BJ (cell line): Measurements from ENCODE around the gene PLXND1. TPM values are rescaled to one million over a fixed set of nuclear protein-coding genes. Genes with fewer than 3 reads are reported as not detected.
"Not testable (repeated sequence)": the region's sequence is repeated elsewhere in the genome, so short reads cannot be mapped to it uniquely, and the experiment has no call there.

ENCODE experiments used
- CTCF ChIA-PET: fragments of 350-600 bp; formaldehyde crosslinking; extraction: SDS; loops from one replicate; lab custom pipeline; 2021; ENCODE audit warnings: antibody characterized with exemption, inconsistent platforms; lab: Yijun Ruan, JAX
- POLR2A ChIA-PET: fragments of 300-600 bp; sonication (Branson Sonifier 250); formaldehyde crosslinking; extraction: SDS; loops from one replicate; lab custom pipeline; 2021; ENCODE audit warnings: antibody characterized with exemption; lab: Charles Lee
- DNase-seq: peaks from one replicate; pipeline ENCODE4 v3.0.0-alpha.2; 2011; ENCODE audit warnings: low read depth
- H3K27me3 ChIP-seq: 2 replicates; pipeline ENCODE4 v1.6.0; 2011; ENCODE audit warnings: low read length; ENCODE audit not compliant: control insufficient read depth, insufficient read depth
- H3K36me3 ChIP-seq: 2 replicates; pipeline ENCODE4 v1.5.1; 2011; ENCODE audit warnings: low read length; ENCODE audit not compliant: control insufficient read depth, insufficient read depth
- H3K4me3 ChIP-seq: 2 replicates; pipeline ENCODE4 v1.5.1; 2011; ENCODE audit warnings: low read depth, mild to moderate bottlenecking, control low read depth, low read length
- CTCF ChIP-seq: IDR thresholded peaks from 2 replicates; pipeline ENCODE4 v1.5.1; 2011; ENCODE audit warnings: low read depth, mild to moderate bottlenecking, control low read depth, inconsistent platforms, low read length, moderate library complexity; ENCODE audit not compliant: insufficient read depth
- polyA plus RNA-seq: library from polyadenylated mRNA; depleted of rRNA; stranded (reverse); fragments of >200 nt; gene quantifications from 2 replicates; pipeline ENCODE4 v1.2.3, GENCODE V29; 2011

The PLXND1 gene
- polyA plus RNA-seq, 1 experiment: 128 TPM

- CTCF ChIA-PET: interaction anchor here (1.0 to 1.2 kb wide), 4 partner anchors 14 to 177 kb away, joined by 4 to 11 read pairs (median 4); no protein-coding TSS in a partner anchor
- peak; percentile 14; the same call in 1 of the 2 replicates for TF ChIP-seq CTCF
Observed at GRCh38 chr3:129651435-129652202, 45.1 kb upstream of the PLXND1 start.

GRCh38 chr3:129650256-129650872, 43.9 kb upstream of the PLXND1 start:
- TF ChIP-seq CTCF: peak; percentile 71
- H3K36me3 ChIP-seq: no peaks in the 10 kb centered on the region
- peak; percentile 80 for DNase-seq
- ChIA-PET POLR2A (no interaction called here), CTCF (interaction anchor here (0.7 to 4.4 kb wide), 9 partner anchors 15 to 285 kb away, joined by 3 to 31 read pairs (median 4); partner anchors contain the start of genes IFT122 and MBD4)
- H3K4me3 ChIP-seq: no peak overlapping the region
- H3K27me3 ChIP-seq: no peaks in the 10 kb centered on the region; the same call in 1 of the 2 replicates

More at GRCh38 chr3:129651435-129652202, 45.1 kb upstream of the PLXND1 start:
- no peaks in the 10 kb centered on the region for H3K36me3 ChIP-seq
- no peaks in the 10 kb centered on the region; the same call in 1 of the 2 replicates for H3K27me3 ChIP-seq
- no peak overlapping the region for H3K4me3 ChIP-seq
- peak; percentile 88 for DNase-seq
- POLR2A ChIA-PET: interaction anchor here (0.6 kb wide), 1 partner anchor 402 kb away, joined by 4 read pairs; the partner anchor contains the start of gene COPG1

DNA sequence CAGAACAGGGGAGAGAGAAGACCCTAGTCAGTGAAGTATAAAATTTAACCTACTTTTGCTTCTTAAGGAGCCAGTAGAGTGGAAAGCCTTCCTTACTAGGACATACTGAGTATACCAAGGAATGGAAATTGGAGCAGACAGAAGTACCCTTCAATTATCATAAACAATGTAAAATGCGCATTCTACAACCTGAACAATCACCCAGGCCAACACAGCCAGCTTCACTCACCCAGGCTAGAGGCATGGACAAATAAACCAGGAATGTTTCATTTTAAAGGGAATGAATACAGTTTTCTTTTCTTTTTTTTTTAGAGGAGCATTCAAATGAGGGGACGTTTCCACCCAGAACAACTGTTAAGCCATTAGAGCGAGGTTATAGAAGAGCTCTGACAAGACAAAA, 41.9 kb upstream of the PLXND1 start:
- Histone ChIP-seq H3K4me3 (no peak overlapping the region), H3K36me3 (no peaks in the 10 kb centered on the region), H3K27me3 (no peaks in the 10 kb centered on the region; the same call in 1 of the 2 replicates)
- ChIA-PET POLR2A (no interaction called here), CTCF (interaction anchor here (1.3 to 4.4 kb wide), 8 partner anchors 14 to 293 kb away, joined by 3 to 31 read pairs (median 10); no protein-coding TSS in a partner anchor)
- no peak for DNase-seq
- no peak for TF ChIP-seq CTCF

GRCh38 chr3:129645286-129645685, 38.8 kb upstream of the PLXND1 start:
- Histone ChIP-seq H3K27me3 (no peaks in the 10 kb centered on the region; the same call in 1 of the 2 replicates), H3K4me3 (no peak overlapping the region), H3K36me3 (no peaks in the 10 kb centered on the region)
- CTCF ChIA-PET: no interaction called here
- no peak for DNase-seq
- POLR2A ChIA-PET: interaction anchor here (0.6 kb wide), 1 partner anchor 42 kb away, joined by 3 read pairs; no protein-coding TSS in a partner anchor
- no peak for TF ChIP-seq CTCF

- DNase-seq: no peak
- ChIA-PET POLR2A (interaction anchor here (0.6 kb wide), 1 partner anchor 42 kb away, joined by 3 read pairs; no protein-coding TSS in a partner anchor), CTCF (interaction anchor here (1.0 kb wide), 1 partner anchor 180 kb away, joined by 3 read pairs; no protein-coding TSS in a partner anchor)
- TF ChIP-seq CTCF: no peak
- Histone ChIP-seq H3K27me3 (no peaks in the 10 kb centered on the region; the same call in 1 of the 2 replicates), H3K4me3 (no peak overlapping the region), H3K36me3 (no peaks in the 10 kb centered on the region)
Observed at GRCh38 chr3:129644836-129645235, 38.4 kb upstream of the PLXND1 start.

DNA sequence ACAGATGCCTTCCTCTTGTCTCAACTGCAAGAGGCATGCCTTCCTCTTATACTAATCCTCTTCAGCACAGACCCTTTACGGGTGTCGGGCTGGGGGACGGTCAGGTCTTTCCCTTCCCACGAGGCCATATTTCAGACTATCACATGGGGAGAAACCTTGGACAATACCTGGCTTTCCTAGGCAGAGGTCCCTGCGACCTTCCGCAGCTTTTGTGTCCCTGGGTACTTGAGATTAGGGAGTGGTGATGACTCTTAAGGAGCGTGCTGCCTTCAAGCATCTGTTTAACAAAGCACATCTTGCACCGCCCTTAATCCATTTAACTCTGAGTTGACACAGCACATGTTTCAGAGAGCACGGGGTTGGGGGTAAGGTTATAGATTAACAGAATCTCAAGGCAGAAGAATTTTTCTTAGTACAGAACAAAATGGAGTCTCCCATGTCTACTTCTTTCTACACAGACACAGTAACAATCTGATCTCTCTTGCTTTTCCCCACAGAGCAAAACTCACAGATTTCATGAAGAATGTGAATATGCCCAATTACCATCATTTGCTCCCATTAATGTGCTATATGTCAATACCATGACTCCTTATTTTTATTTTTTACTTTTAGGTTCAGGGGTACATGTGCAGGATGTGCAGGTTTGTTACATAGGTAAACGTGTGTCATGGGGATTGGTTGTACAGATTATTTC, 35.2 kb upstream of the PLXND1 start:
- H3K4me3 ChIP-seq, DNase-seq, POLR2A ChIA-PET, H3K36me3 ChIP-seq, H3K27me3 ChIP-seq: not testable (repeated sequence)
- CTCF ChIA-PET: interaction anchor here (0.6 kb wide), 1 partner anchor 168 kb away, joined by 4 read pairs; no protein-coding TSS in a partner anchor

DNA sequence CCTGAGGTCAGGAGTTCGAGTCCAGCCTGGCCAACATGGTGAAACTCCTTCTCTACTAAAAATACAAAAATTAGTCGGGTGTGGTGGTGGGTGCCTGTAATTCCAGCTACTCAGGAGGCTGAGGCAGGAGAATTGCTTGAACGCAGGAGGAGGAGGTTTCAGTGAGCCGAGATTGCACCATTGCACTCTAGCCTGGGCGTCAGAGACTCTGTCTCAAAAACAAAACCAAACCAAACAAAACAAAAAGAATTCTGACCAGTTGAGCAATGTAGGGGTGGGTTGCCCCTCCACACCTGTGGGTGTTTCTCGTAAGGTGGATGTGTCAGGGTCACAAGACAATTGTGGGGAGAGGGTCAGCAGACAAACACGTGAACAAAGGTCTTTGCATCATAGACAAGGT, 34.5 kb upstream of the PLXND1 start:
- H3K36me3 ChIP-seq, H3K4me3 ChIP-seq, CTCF ChIA-PET, H3K27me3 ChIP-seq, POLR2A ChIA-PET, DNase-seq: not testable (repeated sequence)
